ENCODE results near the gene CTNNA3.

- TF ChIP-seq CTCF (IDR thresholded peaks at IDR 0.05; ENCODE audit: insufficient read depth, low read length, poor library complexity, severe bottlenecking): no peak
- TF ChIP-seq EZH2phosphoT487 (conservative IDR thresholded peaks at IDR 0.05; ENCODE audit: low read length): no peak
These were observed 1232.4 kb downstream of the CTNNA3 start for GRCh38 chr10:66463611-66464010.
